Duodenal mucosa (tissue), 2 donors: ENCODE data around the gene SYAP1.
"Not testable (repeated sequence)": the region's sequence is repeated elsewhere in the genome, so short reads cannot be mapped to it uniquely, and the experiment has no call there.

Experiments
- H3K27ac ChIP-seq: one replicate; pipeline ENCODE4 v1.7.0; 2013; ENCODE audit warnings: low read depth, low read length
- H3K27me3 ChIP-seq, 2 donors: one replicate each; pipeline ENCODE4 v1.7.0; 2013; ENCODE audit warnings: low read length in 2 of 2, control low read depth in 1 of 2; ENCODE audit not compliant: insufficient read depth in 2 of 2, control insufficient read depth in 1 of 2
- H3K36me3 ChIP-seq, 2 donors: one replicate each; pipeline ENCODE4 v1.7.0; 2013; ENCODE audit warnings: low read length in 2 of 2, control low read depth in 1 of 2; ENCODE audit not compliant: insufficient read depth in 2 of 2, control insufficient read depth in 1 of 2
- H3K4me1 ChIP-seq, 2 donors: one replicate each; pipeline ENCODE4 v1.7.0; 2013; ENCODE audit warnings: low read length in 2 of 2, control low read depth in 1 of 2; ENCODE audit not compliant: insufficient read depth in 2 of 2, control insufficient read depth in 1 of 2
- H3K4me3 ChIP-seq, 2 donors: one replicate each; pipeline ENCODE4 v1.7.0; 2013; ENCODE audit warnings: low read length in 2 of 2, low read depth in 1 of 2
- H3K9ac ChIP-seq, 2 donors: one replicate each; pipeline ENCODE4 v1.7.0; 2013; ENCODE audit warnings: low read length in 2 of 2, low read depth in 1 of 2
- H3K9me3 ChIP-seq, 2 donors: one replicate each; pipeline ENCODE4 v1.7.0; 2013; ENCODE audit warnings: low read length in 2 of 2, control low read depth in 1 of 2; ENCODE audit not compliant: control insufficient read depth in 1 of 2

Gene SYAP1

GRCh38 chrX:16745102-16745501, 25.7 kb downstream of the SYAP1 start:
- no peaks in the 10 kb centered on the region for H3K27me3 ChIP-seq
- peaks cover 12 to 47% of the 10 kb centered on the region in 2 donors for H3K36me3 ChIP-seq
- no peak overlapping the region for H3K9ac ChIP-seq
- H3K4me1 ChIP-seq: no peaks in the 10 kb centered on the region
- no peaks in the 10 kb centered on the region for H3K9me3 ChIP-seq
- no peak overlapping the region for H3K27ac ChIP-seq
- no peak overlapping the region for H3K4me3 ChIP-seq

- Histone ChIP-seq H3K9me3 (no peaks in the 10 kb centered on the region), H3K4me1 (no peaks in the 10 kb centered on the region), H3K27me3 (no peaks in the 10 kb centered on the region), H3K27ac (no peak overlapping the region), H3K9ac (no peak overlapping the region), H3K4me3 (no peak overlapping the region), H3K36me3 (peaks cover 12 to 52% of the 10 kb centered on the region in 2 donors)
These were observed 26.2 kb downstream of the SYAP1 start for GRCh38 chrX:16745659-16746058.

GRCh38 chrX:16748425-16748824, 29.0 kb downstream of the SYAP1 start:
- H3K9ac ChIP-seq: no peak overlapping the region
- H3K4me3 ChIP-seq: no peak overlapping the region
- no peaks in the 10 kb centered on the region for H3K4me1 ChIP-seq
- H3K27me3 ChIP-seq: no peaks in the 10 kb centered on the region
- peaks cover 12 to 47% of the 10 kb centered on the region in 2 donors for H3K36me3 ChIP-seq
- no peak overlapping the region for H3K27ac ChIP-seq
- no peaks in the 10 kb centered on the region for H3K9me3 ChIP-seq

- Histone ChIP-seq H3K4me1 (no peaks in the 10 kb centered on the region), H3K27me3 (no peaks in the 10 kb centered on the region), H3K9ac (no peak overlapping the region), H3K36me3 (peaks cover 9 to 41% of the 10 kb centered on the region in 2 donors), H3K9me3 (no peaks in the 10 kb centered on the region), H3K4me3 (no peak overlapping the region), H3K27ac (no peak overlapping the region)
These were observed 30.7 kb downstream of the SYAP1 start for GRCh38 chrX:16750136-16750535.

GRCh38 chrX:16754019-16754418, 34.6 kb downstream of the SYAP1 start:
- Histone ChIP-seq H3K4me1 (no peaks in the 10 kb centered on the region), H3K9me3 (no peaks in the 10 kb centered on the region), H3K27ac (no peak overlapping the region), H3K36me3 (peaks cover 9 to 53% of the 10 kb centered on the region in 2 donors), H3K9ac (no peak overlapping the region), H3K27me3 (no peaks in the 10 kb centered on the region), H3K4me3 (no peak overlapping the region)

- Histone ChIP-seq H3K27me3 (no peaks in the 10 kb centered on the region), H3K36me3 (peaks cover 9 to 45% of the 10 kb centered on the region in 2 donors), H3K9me3 (no peaks in the 10 kb centered on the region), H3K4me3 (no peak overlapping the region), H3K9ac (no peak overlapping the region), H3K4me1 (no peaks in the 10 kb centered on the region), H3K27ac (no peak overlapping the region)
These were observed 37.3 kb downstream of the SYAP1 start for GRCh38 chrX:16756724-16757123.

- not testable (repeated sequence) for H3K4me1 ChIP-seq, H3K27me3 ChIP-seq, H3K9ac ChIP-seq, H3K4me3 ChIP-seq, H3K9me3 ChIP-seq, H3K27ac ChIP-seq
- H3K36me3 ChIP-seq: peaks cover 0 to 17% of the 10 kb centered on the region in 2 donors
These were observed 42.1 kb downstream of the SYAP1 start for GRCh38 chrX:16761500-16761899.

GRCh38 chrX:16762579-16762978, 43.2 kb downstream of the SYAP1 start:
- Histone ChIP-seq H3K27me3 (no peaks in the 10 kb centered on the region), H3K36me3 (peaks cover 0 to 10% of the 10 kb centered on the region in 2 donors), H3K9ac (no peak overlapping the region), H3K9me3 (no peaks in the 10 kb centered on the region), H3K27ac (no peak overlapping the region), H3K4me3 (no peak overlapping the region), H3K4me1 (no peaks in the 10 kb centered on the region)

GRCh38 chrX:16765594-16765993, 46.2 kb downstream of the SYAP1 start:
- Histone ChIP-seq H3K4me1 (no peaks in the 10 kb centered on the region), H3K36me3 (no peaks in the 10 kb centered on the region), H3K27ac (no peak overlapping the region), H3K9ac (no peak overlapping the region), H3K9me3 (no peaks in the 10 kb centered on the region), H3K4me3 (no peak overlapping the region), H3K27me3 (no peaks in the 10 kb centered on the region)

GRCh38 chrX:16770970-16771482, 51.6 kb downstream of the SYAP1 start:
- no peaks in the 10 kb centered on the region for H3K36me3 ChIP-seq
- no peaks in the 10 kb centered on the region for H3K4me1 ChIP-seq
- H3K9ac ChIP-seq: no peak overlapping the region
- no peak overlapping the region for H3K4me3 ChIP-seq
- no peaks in the 10 kb centered on the region for H3K27me3 ChIP-seq
- H3K27ac ChIP-seq: no peak overlapping the region
- no peaks in the 10 kb centered on the region for H3K9me3 ChIP-seq
